EH (cell line): ENCODE measurements around the gene HDAC4.

Source experiments
- DNase-seq: peaks from one replicate; pipeline ENCODE4 v3.0.0-alpha.2; 2015; ENCODE audit warnings: low read depth

HDAC4 gene

GRCh38 chr2:239296020-239296932 lies 104.5 kb downstream of the HDAC4 start:
- DNase-seq, result no peak

GRCh38 chr2:239295377-239296019 lies 105.3 kb downstream of the HDAC4 start:
- no peak for DNase-seq

- DNase-seq, result no peak
Observed at GRCh38 chr2:239294571-239295054, 106.2 kb downstream of the HDAC4 start.

GRCh38 chr2:239293775-239294430 lies 106.9 kb downstream of the HDAC4 start:
- no peak for DNase-seq

GRCh38 chr2:239292959-239293774 lies 107.7 kb downstream of the HDAC4 start:
- no peak for DNase-seq

- no peak for DNase-seq
Observed at GRCh38 chr2:239292531-239292930, 108.3 kb downstream of the HDAC4 start.

GRCh38 chr2:239291475-239292350 lies 109.1 kb downstream of the HDAC4 start:
- no peak for DNase-seq

GRCh38 chr2:239290618-239291474 lies 110.0 kb downstream of the HDAC4 start:
- DNase-seq, result no peak

- no peak for DNase-seq
Observed at GRCh38 chr2:239289545-239289944, 111.3 kb downstream of the HDAC4 start.

GRCh38 chr2:239288951-239289511 lies 111.8 kb downstream of the HDAC4 start:
- no peak for DNase-seq

- peak; percentile 44 for DNase-seq
Observed at GRCh38 chr2:239288237-239288636, 112.6 kb downstream of the HDAC4 start.

- DNase-seq, result no peak
Observed at GRCh38 chr2:239287461-239287860, 113.4 kb downstream of the HDAC4 start.

GRCh38 chr2:239286901-239287300 lies 113.9 kb downstream of the HDAC4 start:
- DNase-seq, result no peak

- DNase-seq, result no peak
Observed at GRCh38 chr2:239285932-239286230, 114.9 kb downstream of the HDAC4 start.

GRCh38 chr2:239285071-239285931 lies 115.5 kb downstream of the HDAC4 start:
- no peak for DNase-seq

- no peak for DNase-seq
Observed at GRCh38 chr2:239283961-239284795, 116.6 kb downstream of the HDAC4 start.

GRCh38 chr2:239283288-239283945 lies 117.4 kb downstream of the HDAC4 start:
- DNase-seq, result no peak
